Ovary (tissue), 3 donors: Measurements from ENCODE around the gene GABRB3.

Experiments used
- EP300 ChIP-seq: sonication (generic); formaldehyde crosslinking; IDR thresholded peaks from one replicate; pipeline ENCODE4 v1.6.1; 2017; ENCODE audit warnings: antibody characterized with exemption
- POLR2A ChIP-seq: fragments of 450-650 bp; IDR thresholded peaks from one replicate; pipeline ENCODE4 v1.6.1; 2017; ENCODE audit warnings: antibody characterized with exemption, mild to moderate bottlenecking, moderate library complexity
- TF ChIP-seq, protein P1 (sequence below), 3 donors: fragments of 450-650 bp in 2 of 3; fragments of 200-600 bp in 1 of 3; IDR thresholded peaks; one replicate each; pipeline versions ENCODE4 v1.5.1 to v1.8.0; 2016 to 2022; ENCODE audit warnings: antibody characterized with exemption in 3 of 3, mild to moderate bottlenecking in 1 of 3
- donor health status: DM: no; HTN: no; CAD: no.

DNA sequence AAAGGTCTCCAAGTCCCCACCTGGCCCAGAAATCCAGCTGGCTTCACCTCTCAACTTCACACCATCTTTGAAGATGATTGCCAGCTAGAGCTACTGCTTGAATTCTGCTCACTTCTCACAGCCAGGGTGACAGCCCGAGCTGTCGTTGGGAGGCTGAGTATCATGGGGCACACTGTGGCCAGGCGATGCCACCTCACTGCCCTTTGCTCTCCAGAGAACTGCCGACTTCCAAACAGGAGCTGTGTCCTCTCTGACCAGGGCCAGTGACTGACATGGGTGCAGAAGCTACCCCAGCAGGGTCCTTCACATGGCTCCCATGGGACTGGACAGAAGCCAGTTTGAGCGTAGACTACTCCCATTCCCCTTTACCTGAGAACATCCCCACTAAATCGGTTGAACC is 254.0 kb downstream of the GABRB3 start:
- TF ChIP-seq, protein P1, sequence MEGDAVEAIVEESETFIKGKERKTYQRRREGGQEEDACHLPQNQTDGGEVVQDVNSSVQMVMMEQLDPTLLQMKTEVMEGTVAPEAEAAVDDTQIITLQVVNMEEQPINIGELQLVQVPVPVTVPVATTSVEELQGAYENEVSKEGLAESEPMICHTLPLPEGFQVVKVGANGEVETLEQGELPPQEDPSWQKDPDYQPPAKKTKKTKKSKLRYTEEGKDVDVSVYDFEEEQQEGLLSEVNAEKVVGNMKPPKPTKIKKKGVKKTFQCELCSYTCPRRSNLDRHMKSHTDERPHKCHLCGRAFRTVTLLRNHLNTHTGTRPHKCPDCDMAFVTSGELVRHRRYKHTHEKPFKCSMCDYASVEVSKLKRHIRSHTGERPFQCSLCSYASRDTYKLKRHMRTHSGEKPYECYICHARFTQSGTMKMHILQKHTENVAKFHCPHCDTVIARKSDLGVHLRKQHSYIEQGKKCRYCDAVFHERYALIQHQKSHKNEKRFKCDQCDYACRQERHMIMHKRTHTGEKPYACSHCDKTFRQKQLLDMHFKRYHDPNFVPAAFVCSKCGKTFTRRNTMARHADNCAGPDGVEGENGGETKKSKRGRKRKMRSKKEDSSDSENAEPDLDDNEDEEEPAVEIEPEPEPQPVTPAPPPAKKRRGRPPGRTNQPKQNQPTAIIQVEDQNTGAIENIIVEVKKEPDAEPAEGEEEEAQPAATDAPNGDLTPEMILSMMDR (IDR thresholded peaks at IDR 0.05): no peak
- no peak for TF ChIP-seq POLR2A
- TF ChIP-seq EP300: no peak
